ENCODE results near the gene BOD1L1.
A peak's percentile ranks its signal among the peaks of the same experiment; 100 is the strongest.

Gene BOD1L1

DNA sequence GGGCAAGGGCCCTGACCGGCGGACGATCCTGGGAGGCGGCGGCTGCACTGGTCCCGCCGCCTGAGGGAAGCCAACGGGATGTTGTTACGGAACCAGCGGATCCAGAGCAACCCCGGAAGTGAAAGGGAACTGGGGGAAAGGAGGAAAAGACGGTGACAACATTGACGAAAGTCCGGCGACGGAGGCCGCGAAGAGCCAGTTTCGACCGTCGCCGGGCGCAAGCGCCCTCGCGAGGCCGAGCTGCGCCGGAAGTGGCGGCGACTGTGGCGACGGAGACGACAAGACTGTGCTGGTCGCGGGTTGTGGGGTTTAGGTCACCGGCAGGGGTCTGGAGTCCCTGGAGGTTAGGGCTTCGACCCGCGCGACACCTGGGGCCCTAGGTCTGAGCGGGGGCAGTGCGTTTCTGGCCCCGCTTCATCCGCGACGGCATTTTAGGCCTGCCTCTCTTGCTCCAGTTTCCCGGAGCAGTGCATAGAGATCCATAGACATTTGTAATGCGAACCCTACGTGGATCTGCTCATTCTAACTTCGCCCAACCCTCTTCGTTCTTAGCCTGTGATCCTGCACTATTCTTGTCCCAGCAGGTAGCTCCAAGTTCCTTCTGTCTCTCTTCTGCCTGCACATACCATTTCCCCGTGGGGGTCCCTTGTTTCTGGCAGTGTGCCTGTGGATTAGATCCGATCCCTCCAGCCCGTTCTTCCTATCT is at the start of gene BOD1L1:
Gene BOD1L1 (minus strand): TSS at position 120 of the 706 bp plus-strand sequence. CDS start 138 bp downstream, outside the sequence.
- DNase-seq = peak; percentile 93 to 95 (median 94)

- no peak for DNase-seq
Observed at GRCh38 chr4:13674971-13675370, 47.4 kb upstream of the BOD1L1 start.

DNA sequence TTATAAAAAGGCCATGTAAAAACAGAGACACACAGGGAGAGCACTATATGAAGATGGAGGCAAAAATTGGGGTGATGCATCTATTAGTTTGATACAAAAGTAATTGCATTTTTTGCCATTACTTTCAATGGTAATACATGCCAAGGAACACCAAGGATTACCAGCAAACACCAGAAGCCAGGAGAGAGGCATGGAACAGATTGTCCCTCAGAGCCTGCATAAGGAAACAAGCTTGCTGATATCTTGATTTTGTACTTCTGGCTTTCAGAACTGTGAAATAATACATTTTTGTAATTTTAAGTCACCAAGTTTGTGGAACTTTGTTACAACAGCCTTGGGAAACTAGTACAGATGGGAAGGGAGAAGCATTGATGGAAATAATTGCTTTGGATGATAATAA is 45.6 kb upstream of the BOD1L1 start:
- DNase-seq = no peak

GRCh38 chr4:13670456-13671160 is 43.1 kb upstream of the BOD1L1 start:
- DNase-seq = no peak

- no peak for DNase-seq
Observed at GRCh38 chr4:13665701-13666660, 38.5 kb upstream of the BOD1L1 start.

GRCh38 chr4:13659341-13660070 is 32.0 kb upstream of the BOD1L1 start:
- no peak for DNase-seq

DNA sequence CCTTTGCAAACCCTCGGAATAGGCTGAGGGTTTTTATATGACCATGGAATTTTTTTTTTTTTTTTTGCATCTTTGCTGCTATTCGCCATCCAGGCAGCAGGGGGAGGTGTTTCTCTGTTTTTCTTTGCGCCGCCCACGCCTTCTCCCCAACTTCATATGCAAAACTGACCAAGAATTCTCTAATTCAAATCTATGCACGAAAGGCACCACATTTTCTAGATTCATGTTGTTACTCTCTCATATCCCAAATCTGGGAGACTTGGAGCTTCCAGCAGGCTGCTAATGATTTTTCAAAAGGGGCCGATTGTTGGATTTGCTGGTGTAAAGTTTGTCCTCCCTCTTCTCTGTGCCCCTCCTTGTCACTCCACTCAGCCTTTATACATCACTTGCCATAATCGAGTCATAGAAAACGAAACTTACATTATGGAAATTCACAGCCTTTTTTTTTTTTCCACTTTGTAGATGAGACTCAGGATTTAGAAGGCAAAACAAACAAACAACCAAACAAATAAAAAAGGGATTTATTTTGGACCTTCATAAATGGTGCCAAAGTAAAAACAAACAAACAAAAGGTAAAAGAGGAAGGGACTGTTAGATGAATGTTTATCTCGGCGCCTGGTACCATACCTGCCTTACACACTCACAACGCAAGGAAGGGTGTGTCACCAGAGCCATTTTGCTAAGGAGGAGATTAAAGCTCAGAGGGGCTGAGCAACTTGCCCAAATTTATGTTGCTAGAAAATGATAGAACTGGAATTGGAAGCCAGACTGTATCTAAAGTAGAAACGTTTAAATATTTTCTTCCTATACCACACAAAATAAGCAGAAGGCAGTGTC is 29.3 kb upstream of the BOD1L1 start:
- peak; percentile 86 to 93 (median 91) for DNase-seq

- DNase-seq = peak; percentile 80 to 89 (median 87)
Observed at GRCh38 chr4:13654162-13654797, 26.8 kb upstream of the BOD1L1 start.

- DNase-seq = no peak
Observed at GRCh38 chr4:13653766-13654161, 26.2 kb upstream of the BOD1L1 start.

DNA sequence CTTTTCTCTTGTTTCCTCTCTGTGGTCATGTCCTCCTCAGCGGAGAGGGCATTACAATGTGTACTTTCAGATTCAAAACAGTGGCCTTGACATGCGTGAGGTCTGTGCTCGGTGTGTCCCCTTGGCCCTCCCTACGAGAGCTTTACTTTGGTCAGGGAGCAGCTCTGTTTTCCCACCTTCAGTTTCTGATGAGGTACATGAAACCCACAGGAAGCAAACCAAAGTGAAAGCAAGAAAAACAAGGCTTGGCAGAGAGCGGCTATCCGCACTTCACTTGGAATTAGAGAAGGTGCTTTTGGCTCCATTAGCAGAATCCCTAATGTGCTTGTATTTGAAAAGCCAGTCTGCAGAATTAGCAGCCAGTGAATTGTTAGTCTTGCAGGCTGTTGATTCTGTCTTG is 19.5 kb upstream of the BOD1L1 start:
- DNase-seq = no peak

DNA sequence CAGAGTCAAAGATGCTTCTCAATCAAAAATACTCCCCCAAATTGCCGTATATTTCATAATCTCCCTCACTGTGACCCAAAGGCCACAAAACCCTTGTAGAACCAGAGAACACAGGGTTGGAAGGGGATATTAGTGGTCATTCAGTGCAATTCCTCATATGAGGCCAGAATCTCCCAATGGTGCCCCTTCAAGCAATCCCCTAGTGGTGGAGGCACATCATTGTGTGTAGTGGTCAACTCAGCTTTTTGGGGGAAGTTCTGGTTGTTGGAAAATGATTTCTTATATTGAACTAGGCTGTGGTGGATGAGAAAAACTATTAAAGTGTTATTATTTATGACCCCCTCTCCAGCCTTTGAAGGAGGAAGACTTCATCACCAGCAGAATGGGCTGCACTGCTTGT is 17.6 kb upstream of the BOD1L1 start:
- no peak for DNase-seq

DNA sequence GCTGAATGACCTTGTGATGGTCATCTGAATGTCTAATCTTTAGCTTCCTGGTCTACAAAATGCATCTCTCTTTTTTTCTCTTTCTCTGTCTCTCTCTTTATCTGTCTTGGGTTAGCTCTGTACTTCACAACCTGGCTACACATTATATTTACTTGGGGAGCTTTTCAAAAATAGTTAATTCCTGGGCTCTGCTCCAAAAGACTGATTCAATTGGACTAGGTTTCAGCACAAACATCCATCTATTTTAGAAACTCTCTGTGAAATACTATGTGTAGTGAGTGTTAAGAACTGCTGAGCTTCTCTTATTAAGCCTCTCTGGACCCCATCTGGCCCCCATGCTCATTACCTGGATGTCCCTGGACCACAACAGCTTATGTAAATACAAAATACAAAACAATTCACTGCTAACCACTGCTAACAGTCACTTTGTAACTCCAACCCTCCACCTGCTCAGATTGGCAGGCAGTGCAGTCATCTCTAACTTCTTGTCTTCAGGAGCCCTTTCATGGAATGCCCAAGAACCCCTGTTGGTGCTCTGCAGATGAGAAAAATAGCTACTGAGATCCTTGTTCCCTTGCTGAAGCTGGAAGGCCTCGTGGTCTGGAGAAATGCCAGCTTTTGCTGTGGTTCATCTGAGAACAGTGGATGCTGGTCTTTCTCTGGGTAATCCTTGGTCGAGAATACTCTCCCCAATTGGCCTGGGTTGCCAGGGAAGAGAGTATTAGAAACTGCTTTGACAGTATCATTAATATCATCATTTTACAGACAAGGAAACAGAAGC is 14.8 kb upstream of the BOD1L1 start:
- DNase-seq = no peak

DNA sequence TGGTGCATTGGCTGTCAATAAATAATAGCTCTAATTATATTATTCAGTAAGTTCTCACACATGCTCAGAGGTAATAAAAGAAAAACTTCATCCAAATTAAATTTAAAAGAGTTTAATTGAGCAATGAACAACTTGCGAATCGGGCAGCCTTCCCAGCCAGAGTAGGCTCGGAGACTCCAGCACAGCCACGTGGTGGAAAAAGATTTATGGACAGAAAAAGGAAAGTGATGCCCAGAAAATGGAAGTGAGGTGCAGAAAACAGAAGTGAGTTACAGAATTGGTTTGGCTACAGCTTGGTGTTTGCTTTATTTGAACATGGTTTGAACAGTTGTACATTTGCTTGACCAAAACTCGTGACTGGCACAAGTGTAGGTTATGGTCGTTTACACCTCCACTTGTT is 13.6 kb upstream of the BOD1L1 start:
- DNase-seq = no peak

GRCh38 chr4:13640149-13640940 is 12.8 kb upstream of the BOD1L1 start:
- no peak for DNase-seq

DNA sequence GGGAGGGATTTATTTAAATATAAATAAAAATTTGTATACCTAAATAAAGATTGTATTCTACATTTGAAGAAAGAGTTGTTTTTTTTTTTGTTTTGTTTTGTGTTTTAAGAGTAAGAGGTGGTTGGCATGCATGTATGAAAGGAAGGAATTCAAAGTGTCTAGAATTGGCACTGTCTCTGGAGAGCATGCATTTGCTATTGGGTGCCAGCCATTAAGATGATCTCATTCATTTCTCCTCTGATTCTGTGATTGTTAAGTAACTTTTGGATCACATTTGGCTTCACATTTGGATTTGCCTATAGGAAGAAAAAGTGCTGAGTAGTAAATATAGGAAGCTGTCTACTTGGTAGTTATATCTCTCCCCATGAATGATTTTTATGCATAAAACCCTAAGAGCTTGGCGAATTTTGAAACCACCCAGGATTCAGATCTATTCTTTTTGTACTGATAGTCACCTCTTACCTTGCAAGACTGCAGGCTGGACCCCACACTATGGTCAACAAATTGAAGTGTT is 7.8 kb upstream of the BOD1L1 start:
- DNase-seq = no peak

GRCh38 chr4:13633671-13634070 is 6.1 kb upstream of the BOD1L1 start:
- DNase-seq = no peak

- peak in 1 of 3 donors; percentile 26 for DNase-seq
Observed at GRCh38 chr4:13627178-13627605, 333 bp downstream of the BOD1L1 start.

DNA sequence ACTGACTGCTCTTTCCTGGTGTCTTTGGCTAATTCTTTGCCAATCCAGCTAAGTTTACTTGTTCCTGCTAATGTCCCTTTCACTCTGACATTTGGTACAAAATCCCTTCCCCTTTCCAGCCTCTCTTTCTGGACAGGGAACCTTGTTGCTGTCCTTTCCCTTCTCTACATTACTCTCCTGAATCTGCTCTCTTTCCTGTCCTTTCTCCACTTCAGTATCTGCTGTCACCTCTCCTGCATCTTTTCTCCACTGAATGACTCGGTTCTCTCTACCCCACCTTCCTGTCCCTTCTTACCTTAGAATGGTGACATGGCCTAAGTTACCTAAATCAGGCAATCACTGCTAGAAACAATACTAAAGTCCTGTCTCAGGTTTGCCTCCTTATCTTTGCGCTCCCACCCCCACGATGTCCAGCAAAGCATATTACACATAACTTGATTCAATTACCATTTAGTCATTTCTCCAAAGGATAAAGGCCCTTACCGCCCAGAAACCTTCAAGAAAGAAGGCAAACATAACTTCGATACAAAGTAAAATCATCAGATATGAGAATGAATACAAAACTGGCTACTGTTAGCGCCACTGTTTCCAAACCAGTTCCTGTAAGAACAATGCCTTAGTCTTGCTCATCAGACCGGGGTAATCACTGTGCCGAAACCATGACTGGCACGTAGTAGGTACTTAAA is 890 bp downstream of the BOD1L1 start:
- DNase-seq = peak in 1 of 3 donors; percentile 6
